PC-9 (cell line): ENCODE measurements around the gene ZDHHC11. TPM values are rescaled to one million over a fixed set of nuclear protein-coding genes. Genes with fewer than 3 reads are reported as not detected.
"Not testable (repeated sequence)": the region's sequence is repeated elsewhere in the genome, so short reads cannot be mapped to it uniquely, and the experiment has no call there.

ENCODE experiments used
- BruUV-seq: library from RNA; stranded (reverse); fragments of 400-500 nt; replicated peaks from 2 replicates; lab custom pipeline; 2021; lab: Mats Ljungman, UMichigan
- CTCF ChIA-PET: fragments of 300-600 bp; sonication (Branson Sonifier 250); formaldehyde crosslinking; loops from one replicate; lab custom pipeline; 2022; ENCODE audit warnings: antibody characterized with exemption; lab: Charles Lee
- POLR2A ChIA-PET: fragments of 300-600 bp; sonication (Branson Sonifier 250); formaldehyde crosslinking; loops from one replicate; lab custom pipeline; 2022; ENCODE audit warnings: antibody characterized with exemption; ENCODE audit not compliant: unreplicated experiment; lab: Charles Lee
- DNase-seq, 2 experiments: peaks; one replicate each; pipeline versions ENCODE4 v3.0.0 to v3.0.0-alpha.2; 2015 to 2022; ENCODE audit warnings: mixed read lengths in 1 of 2
- H2AFZ ChIP-seq: fragments of 200-600 bp; sonication (generic); 2 replicates; pipeline ENCODE4 v1.8.1; 2017; ENCODE audit warnings: antibody characterized with exemption
- H3F3A ChIP-seq: fragments of 200-600 bp; sonication (generic); 2 replicates; pipeline ENCODE4 v1.8.1; 2017; ENCODE audit warnings: antibody characterized with exemption, mild to moderate bottlenecking, low read depth; ENCODE audit not compliant: insufficient read depth
- H3K27ac ChIP-seq: fragments of 200-600 bp; sonication (generic); 2 replicates; pipeline ENCODE4 v1.6.1; 2016; ENCODE audit warnings: mixed run types
- H3K27me3 ChIP-seq: fragments of 200-600 bp; sonication (generic); 2 replicates; pipeline ENCODE4 v1.6.1; 2016; ENCODE audit warnings: low read depth, mixed run types; ENCODE audit not compliant: insufficient read depth
- H3K36me3 ChIP-seq: fragments of 200-600 bp; sonication (generic); 2 replicates; pipeline ENCODE4 v1.6.1; 2016; ENCODE audit warnings: low read depth, mixed run types
- H3K4me1 ChIP-seq: fragments of 200-600 bp; sonication (generic); replicated peaks from 2 replicates; pipeline ENCODE4 v1.6.1; 2016; ENCODE audit warnings: mixed run types; ENCODE audit not compliant: insufficient read depth
- H3K4me2 ChIP-seq: fragments of 200-600 bp; sonication (generic); 2 replicates; pipeline ENCODE4 v1.6.1; 2017; ENCODE audit warnings: mixed run types
- H3K4me3 ChIP-seq: fragments of 200-600 bp; sonication (generic); 2 replicates; pipeline ENCODE4 v1.6.1; 2016; ENCODE audit warnings: mixed run types
- H3K79me2 ChIP-seq: fragments of 200-600 bp; sonication (generic); 2 replicates; pipeline ENCODE4 v1.6.1; 2017; ENCODE audit warnings: low read depth, mixed run types
- H3K9me2 ChIP-seq: fragments of 200-600 bp; sonication (generic); 2 replicates; pipeline ENCODE4 v1.8.1; 2017; ENCODE audit warnings: mild to moderate bottlenecking; ENCODE audit not compliant: insufficient read depth
- H3K9me3 ChIP-seq: fragments of 200-600 bp; sonication (generic); 2 replicates; pipeline ENCODE4 v1.8.1; 2016; ENCODE audit warnings: low read depth; ENCODE audit not compliant: insufficient read depth
- H4K20me1 ChIP-seq: fragments of 200-600 bp; sonication (generic); 2 replicates; pipeline ENCODE4 v1.8.1; 2017; ENCODE audit not compliant: insufficient read depth
- CTCF ChIP-seq: fragments of 200-600 bp; sonication (generic); conservative IDR thresholded peaks from 2 replicates; pipeline ENCODE4 v1.6.1; 2017; ENCODE audit warnings: mixed run types, antibody characterized with exemption, mild to moderate bottlenecking, moderate library complexity
- EZH2 ChIP-seq: fragments of 200-600 bp; sonication (generic); IDR thresholded peaks from 2 replicates; pipeline ENCODE4 v1.8.0; 2017; ENCODE audit warnings: antibody characterized with exemption, low read depth
- intact Hi-C: fragments of 100-400 bp; cut with micrococcal nuclease; formaldehyde crosslinking; loops from one replicate; pipeline ENCODE4 v1.10.0; 2022; ENCODE audit not compliant: unreplicated experiment
- total RNA-seq: library from RNA; stranded (reverse); gene quantifications from 2 replicates; pipeline ENCODE4 v1.2.3, GENCODE V29; 2021

ZDHHC11 gene
- total RNA-seq, 1 experiment from 2014 or later = 13.1 TPM

GRCh38 chr5:777756-778161 lies 73.0 kb downstream of the ZDHHC11 start:
- H4K20me1 ChIP-seq = no peaks in the 10 kb centered on the region; the same call in 1 of the 2 replicates
- CTCF ChIA-PET = no interaction called here
- H3K27me3 ChIP-seq = peaks cover 64% of the 10 kb centered on the region
- H3K27ac ChIP-seq = no peak overlapping the region
- no peaks in the 10 kb centered on the region for H3K4me1 ChIP-seq
- H3K9me3 ChIP-seq = no peaks in the 10 kb centered on the region
- no peaks in the 10 kb centered on the region for H3F3A ChIP-seq
- no peak overlapping the region for H2AFZ ChIP-seq
- H3K79me2 ChIP-seq = no peaks in the 10 kb centered on the region
- POLR2A ChIA-PET = no interaction called here
- no peaks in the 10 kb centered on the region for H3K36me3 ChIP-seq
- H3K4me3 ChIP-seq = no peak overlapping the region
- no peaks in the 10 kb centered on the region for H3K9me2 ChIP-seq
- BruUV-seq = no TSS peak
- intact Hi-C loops = loop anchor here (2.0 kb wide), 1 partner anchor 95 kb away; no protein-coding TSS in a partner anchor
- DNase-seq = no peak
- H3K4me2 ChIP-seq = no peak overlapping the region
- TF ChIP-seq CTCF (no peak), EZH2 (no peak)

- ChIA-PET CTCF (no interaction called here), POLR2A (no interaction called here)
- no peaks in the 10 kb centered on the region for H3F3A ChIP-seq
- no peaks in the 10 kb centered on the region; the same call in 1 of the 2 replicates for H4K20me1 ChIP-seq
- H3K4me3 ChIP-seq = no peak overlapping the region
- H3K27ac ChIP-seq = no peak overlapping the region
- no peak overlapping the region for H3K4me2 ChIP-seq
- no peaks in the 10 kb centered on the region for H3K4me1 ChIP-seq
- TF ChIP-seq EZH2 (no peak), CTCF (no peak)
- peaks cover 64% of the 10 kb centered on the region for H3K27me3 ChIP-seq
- no peaks in the 10 kb centered on the region for H3K36me3 ChIP-seq
- intact Hi-C loops = loop anchor here (2.0 kb wide), 1 partner anchor 94 kb away; no protein-coding TSS in a partner anchor
- no peaks in the 10 kb centered on the region for H3K79me2 ChIP-seq
- no peak for DNase-seq
- H3K9me2 ChIP-seq = no peaks in the 10 kb centered on the region
- H3K9me3 ChIP-seq = no peaks in the 10 kb centered on the region
- no TSS peak for BruUV-seq
- no peak overlapping the region for H2AFZ ChIP-seq
These were observed 73.7 kb downstream of the ZDHHC11 start for GRCh38 chr5:776862-777711.

- TF ChIP-seq EZH2 (no peak), CTCF (no peak)
- no peaks in the 10 kb centered on the region for H3K9me3 ChIP-seq
- CTCF ChIA-PET = no interaction called here
- no peak overlapping the region for H2AFZ ChIP-seq
- no peaks in the 10 kb centered on the region; the same call in 1 of the 2 replicates for H4K20me1 ChIP-seq
- no peak overlapping the region for H3K27ac ChIP-seq
- H3K4me2 ChIP-seq = no peak overlapping the region
- intact Hi-C loops = loop anchor here (2.0 kb wide), 1 partner anchor 93 kb away; no protein-coding TSS in a partner anchor
- no peak overlapping the region for H3K4me3 ChIP-seq
- H3K4me1 ChIP-seq = no peaks in the 10 kb centered on the region
- no peaks in the 10 kb centered on the region for H3K36me3 ChIP-seq
- no peaks in the 10 kb centered on the region for H3F3A ChIP-seq
- peaks cover 68% of the 10 kb centered on the region for H3K27me3 ChIP-seq
- DNase-seq = no peak
- H3K79me2 ChIP-seq = no peaks in the 10 kb centered on the region
- no peaks in the 10 kb centered on the region for H3K9me2 ChIP-seq
- BruUV-seq = no TSS peak
- POLR2A ChIA-PET = no interaction called here
These were observed 74.6 kb downstream of the ZDHHC11 start for GRCh38 chr5:775961-776861.

- peaks cover 70% of the 10 kb centered on the region for H3K27me3 ChIP-seq
- H2AFZ ChIP-seq, H3K79me2 ChIP-seq, H4K20me1 ChIP-seq, H3K4me3 ChIP-seq, intact Hi-C loops, H3K4me2 ChIP-seq, H3K4me1 ChIP-seq, BruUV-seq, H3F3A ChIP-seq, H3K9me2 ChIP-seq, H3K9me3 ChIP-seq, H3K36me3 ChIP-seq, H3K27ac ChIP-seq, CTCF ChIA-PET: not testable (repeated sequence)
- POLR2A ChIA-PET = interaction anchor here (0.7 kb wide), 1 partner anchor 75 kb away, joined by 3 read pairs; no protein-coding TSS in a partner anchor
- peak in 1 of 2 experiments; percentile 56 for DNase-seq
These were observed 75.2 kb downstream of the ZDHHC11 start for GRCh38 chr5:775595-775960.
